DMS 273 (cell line): ENCODE data around the gene COL16A1.

Experiments used
- DNase-seq: peaks from one replicate; lab custom pipeline; 2025; ENCODE audit not compliant: unreplicated experiment; lab: John Stamatoyannopoulos, UW

COL16A1 gene

DNA sequence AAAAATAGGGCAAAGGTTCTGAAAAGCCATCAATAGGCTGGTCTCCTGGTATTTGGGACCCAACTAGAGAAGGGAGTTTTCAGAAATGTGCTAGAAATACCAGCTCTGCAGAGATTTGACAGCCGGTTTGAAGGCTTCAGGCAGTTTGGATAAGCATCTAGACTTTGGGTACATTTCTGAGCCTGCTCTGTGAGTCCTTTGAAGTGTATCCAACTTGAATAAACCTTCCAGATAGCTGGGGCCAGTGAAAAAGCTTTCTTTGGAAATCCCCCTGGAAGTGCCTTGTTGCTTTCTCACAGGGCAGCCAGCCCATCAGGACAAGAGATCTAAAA is 52.8 kb downstream of the COL16A1 start:
- DNase-seq, result no peak

DNA sequence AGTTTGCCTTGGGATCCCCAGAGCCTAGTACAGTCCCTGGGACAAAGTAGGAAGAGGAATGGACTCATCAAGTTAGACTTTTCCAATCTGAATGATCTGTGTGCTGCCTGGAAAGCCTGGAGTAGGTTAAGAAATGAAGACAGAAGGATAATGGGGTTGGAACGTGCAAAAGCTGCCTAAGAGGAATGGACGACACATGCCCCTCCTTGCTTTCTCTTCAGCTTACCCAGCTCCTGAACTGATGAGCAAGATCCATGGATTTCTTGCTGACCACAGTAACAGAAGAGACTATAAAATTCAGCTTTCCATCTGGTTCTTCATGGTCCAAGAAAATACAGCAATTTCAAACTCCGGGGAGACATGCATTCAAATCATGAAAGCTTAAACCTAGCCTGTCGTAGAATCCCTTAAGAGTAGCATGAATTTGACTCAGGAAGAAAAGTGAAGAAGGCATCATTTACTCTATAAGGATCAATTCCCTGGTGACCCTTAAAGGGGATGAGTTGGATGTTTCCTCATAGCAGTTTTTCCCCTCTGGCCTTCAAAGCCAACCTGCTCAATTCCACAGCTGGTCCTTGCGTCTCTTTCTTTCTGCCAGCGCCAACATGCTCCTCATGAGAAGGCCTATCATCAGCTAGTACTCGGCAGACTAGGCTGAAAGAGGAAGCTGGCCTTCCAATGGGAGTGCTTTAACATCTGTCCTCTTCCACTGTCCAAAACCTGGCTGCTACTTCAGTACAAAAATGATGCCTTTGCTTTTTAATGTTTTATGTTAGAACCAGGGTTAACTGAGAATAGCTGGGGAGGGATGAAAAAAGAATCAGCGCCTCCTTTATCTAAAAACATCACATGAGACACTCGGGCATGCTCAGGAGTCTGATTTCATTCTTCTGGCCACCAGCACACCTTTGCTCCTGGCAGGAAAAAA is 53.4 kb downstream of the COL16A1 start:
- DNase-seq, result no peak

DNA sequence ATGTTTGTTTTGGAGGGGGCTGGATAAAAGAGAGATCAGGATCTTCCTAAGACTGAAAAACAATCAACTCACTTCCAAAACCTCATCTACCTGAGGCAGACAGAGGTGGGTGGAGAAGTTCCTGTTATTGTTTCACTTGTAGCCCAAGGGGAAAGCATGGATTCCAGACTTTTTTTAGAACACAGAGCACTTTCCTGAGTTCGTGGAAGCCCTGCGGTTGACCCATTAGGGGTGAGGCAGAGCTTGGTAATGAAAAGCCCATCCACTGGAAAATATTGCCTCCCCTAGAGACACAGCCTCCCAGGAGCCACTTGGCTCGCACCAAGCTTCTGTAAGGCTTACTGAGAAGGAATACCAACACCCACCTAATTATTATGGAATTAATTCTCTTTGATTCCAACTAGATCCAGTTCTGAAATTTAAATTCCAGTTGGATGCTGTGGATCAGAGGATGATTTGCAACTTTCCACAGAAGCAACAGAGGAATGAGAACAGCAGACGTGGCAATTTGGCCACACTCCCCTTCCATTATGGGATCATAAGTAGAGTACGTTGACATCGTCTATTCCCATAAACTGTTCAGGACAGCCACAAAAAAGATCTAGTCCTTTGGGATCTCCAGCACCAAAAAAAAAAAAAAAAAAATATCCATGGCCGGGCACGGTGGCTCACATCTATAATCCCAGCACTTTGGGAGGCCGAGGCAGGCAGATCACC is 55.0 kb downstream of the COL16A1 start:
- DNase-seq, result no peak

DNA sequence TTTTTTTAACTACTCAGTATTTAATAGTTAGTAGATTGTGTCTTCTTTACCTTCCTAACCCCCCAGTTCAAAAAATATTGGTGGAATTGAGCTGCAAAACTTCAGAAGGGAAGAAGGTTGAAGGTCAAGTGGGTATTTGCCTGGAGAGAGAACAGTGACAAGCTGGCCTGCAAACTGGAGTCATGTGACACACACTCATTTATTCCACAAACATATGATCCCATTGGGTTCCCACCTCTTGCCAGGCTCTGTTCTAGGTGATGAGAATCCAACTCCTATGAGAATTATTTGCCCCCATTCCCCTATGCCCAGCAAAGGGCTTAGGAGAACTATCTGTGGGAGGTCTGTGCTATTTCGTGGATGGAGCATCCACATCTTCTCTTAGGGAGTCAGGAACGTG is 55.6 kb downstream of the COL16A1 start:
- no peak for DNase-seq

DNA sequence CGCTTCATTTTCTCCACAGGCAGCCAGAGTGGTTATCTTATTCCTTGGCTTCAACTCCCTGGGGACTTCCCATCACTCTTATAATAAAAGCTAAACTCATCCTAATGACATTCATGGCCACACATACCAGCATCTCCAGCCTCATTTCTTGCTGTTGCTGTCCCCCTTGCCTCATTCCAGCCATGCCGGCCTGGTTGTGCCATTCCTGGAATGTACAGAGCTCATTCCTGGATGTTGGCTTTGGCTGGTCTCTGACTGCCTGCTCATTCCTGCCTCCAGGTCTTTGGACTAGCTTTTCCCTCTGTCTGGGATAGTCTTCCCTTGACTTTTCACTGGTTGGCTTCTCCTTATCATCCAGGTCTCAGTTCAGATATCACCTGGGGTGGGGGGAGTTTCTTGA is 56.7 kb downstream of the COL16A1 start:
- DNase-seq, result no peak

DNA sequence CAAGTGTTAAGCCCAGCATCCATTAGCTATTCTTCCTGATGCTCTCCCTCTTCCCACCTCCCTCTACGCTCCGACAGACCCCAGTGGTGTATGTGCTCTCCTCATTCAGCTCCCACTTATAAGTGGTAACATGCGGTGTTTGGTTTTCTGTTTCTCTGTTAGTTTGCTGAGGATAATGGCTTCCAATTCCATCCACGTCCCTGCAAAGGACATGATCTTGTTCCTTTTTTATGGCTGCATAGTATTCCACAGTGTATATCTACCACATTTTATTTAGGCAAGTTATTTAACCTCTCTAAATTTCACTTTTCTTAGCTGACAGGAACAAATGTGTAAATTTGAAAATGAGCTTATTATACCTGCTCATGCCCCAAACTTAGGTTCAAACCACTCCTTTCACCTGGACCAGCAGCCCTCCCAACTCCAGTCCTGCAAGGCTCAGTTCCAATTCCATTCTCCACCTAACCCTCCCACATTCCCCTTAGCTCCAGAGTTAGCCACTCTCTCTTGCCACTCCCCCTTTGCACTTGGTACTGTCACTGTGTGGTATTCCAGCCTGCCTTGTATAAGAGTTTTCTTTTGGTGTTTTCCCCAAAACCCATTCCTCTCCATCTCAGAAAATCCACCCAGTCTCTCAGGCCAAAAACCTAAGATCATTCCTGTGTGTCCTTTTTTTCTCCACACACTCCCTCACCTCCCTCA is 57.4 kb downstream of the COL16A1 start:
- DNase-seq, result no peak

DNA sequence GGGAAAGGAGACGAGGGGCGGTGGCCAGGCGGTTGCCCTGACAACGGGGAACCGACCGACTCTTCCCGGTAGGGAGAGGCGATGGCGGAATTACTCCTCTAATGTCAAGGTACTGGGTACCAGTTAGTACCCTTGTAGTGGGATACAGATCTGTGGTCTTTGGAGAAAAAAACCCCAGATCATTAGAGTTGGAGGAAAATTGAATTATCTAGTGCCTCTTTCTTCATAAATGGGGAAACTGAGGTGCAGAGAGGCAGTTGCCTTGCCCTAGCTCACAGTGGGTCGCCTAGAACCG is 58.6 kb downstream of the COL16A1 start:
- no peak for DNase-seq

DNA sequence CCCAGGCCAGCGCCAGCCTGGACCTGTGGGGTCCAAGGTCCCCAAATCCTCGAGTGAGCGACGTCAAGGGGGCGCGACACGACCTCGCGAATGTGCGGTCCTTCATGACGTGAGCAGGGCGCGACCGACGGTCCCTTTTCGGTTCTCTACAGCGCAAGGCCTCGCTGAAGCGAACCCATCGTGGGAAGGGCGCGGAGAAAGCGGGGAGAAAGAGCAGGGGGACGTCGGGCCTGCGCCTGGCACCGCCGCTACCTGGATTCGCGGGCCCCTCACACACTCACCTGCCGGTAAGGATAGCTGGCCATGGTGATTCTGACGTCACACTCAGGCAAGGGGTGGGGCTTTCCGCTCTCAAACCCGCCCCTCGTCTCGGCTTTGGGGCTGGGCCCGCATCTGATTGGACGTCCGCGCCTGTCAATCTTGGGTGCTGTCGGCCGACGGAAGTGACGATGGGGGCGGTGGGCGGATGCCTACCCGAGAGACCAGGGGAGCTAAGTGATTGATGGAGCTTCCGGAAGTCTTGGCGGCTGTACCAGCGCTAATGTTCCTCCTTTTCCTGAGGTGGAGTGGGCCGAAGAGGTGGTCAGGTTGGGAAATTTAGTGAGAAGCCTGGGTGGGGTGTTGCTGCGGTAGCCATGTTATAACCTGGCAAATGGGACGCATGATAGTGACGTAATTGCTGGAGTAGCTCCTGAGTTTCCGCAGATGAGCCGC is 59.1 kb downstream of the COL16A1 start, which contains the start of gene PEF1:
PEF1 (minus strand) TSS at position 317 of the 714 bp plus-strand sequence; CDS start at position 305, 12 bp downstream.
- DNase-seq, result peak; percentile 100

DNA sequence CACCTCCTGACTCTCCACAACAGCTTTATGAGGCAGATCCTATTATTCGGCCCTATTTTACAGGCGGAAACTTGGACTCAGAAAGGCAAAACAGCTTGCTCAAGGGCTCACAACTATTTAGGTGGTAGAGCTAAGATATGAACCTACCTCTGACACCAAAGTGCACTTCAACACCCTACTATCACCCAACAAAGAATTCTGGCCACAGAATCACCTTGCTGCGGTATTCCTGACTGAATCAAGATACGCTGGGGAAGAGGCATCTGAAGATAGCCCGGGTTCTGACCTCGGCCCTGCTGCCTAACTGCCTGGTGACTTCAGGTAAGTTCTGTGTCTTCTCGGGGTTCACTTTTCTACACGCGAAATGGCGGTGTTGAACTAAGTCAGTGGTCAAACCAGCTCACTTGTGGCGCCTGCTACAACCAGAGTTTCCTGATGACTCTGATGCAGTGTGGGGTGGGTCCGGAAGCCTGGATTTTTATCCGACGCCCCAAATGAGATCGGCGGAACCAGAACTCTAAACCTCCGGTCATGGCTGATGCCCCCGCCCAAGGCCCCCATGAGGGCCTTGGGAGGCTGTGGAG is 59.7 kb downstream of the COL16A1 start:
- DNase-seq, result no peak

DNA sequence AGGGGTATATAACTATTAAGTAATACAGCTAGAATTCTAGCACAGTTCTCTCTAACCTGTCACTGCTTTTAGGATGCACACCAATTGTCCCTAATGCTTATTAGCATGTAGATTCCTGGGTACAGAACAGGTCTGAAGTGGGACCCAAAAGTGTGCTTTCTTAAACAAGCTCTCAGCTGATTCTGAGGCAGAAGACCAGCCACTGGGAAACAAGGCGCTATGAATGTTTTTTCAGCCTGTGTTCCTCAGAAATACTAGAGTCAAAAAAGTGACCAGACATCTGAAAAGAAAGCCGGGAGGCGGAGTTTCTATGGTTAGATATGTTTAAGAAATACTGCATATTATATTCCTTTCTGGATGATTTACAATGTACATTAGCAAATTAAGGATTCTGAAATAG is 60.9 kb downstream of the COL16A1 start:
- DNase-seq, result no peak

DNA sequence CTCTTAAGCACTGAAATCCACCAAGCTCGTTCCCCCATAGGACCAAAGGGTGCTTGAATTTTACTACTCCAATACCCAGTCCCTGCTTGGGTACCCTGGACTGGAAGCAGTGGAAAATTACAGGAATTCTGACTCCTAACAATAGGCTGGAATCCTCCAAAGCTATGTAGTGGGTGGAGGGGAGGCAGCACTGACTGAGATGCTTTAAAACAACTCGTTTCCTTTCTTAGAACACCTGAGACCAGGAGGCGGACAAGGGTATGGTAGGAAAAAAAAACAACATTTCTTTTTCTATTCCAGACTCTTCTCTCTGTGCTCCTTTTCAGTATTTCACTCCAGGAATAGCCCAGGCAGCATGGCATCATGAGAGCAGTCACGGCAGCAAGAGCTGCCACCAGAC is 61.5 kb downstream of the COL16A1 start:
- no peak for DNase-seq

DNA sequence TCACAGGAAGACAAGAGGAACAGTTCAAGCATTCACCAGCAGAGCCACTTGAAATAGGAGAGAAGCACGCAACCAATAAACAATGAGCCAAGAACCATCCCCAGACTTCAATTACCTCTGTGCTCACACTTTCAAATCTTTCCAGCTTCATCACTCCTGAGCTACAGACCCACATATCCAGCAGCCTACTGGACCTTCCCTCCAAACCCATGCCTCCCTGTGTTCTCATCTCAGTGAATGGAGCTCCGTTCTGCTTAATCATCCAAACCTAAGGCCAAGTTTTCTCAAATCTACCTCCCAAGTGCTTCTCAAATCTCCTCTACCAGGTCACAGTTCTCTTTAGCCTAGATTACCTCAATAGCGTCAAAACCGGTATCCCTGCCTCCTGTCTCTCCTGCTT is 62.9 kb downstream of the COL16A1 start:
- DNase-seq, result no peak

DNA sequence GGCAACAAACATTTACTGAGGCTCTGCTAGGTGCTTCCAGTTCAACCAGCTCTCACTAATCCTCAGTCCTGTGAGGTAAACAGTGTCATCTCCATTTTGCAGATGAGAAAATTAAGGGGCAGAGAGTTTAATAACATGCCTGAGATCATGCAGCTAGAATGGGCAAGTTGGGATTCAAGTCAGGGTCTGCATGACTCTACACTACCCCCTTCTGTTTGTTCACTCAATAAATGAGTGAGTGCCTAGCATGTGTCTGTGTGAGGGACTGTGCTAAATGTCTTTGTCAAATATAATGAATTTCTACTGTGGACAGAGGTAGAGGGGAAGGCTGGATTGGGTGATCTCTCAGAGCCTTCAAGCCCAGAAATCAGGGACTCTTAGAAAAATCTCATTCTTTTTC is 63.6 kb downstream of the COL16A1 start:
- DNase-seq, result no peak

DNA sequence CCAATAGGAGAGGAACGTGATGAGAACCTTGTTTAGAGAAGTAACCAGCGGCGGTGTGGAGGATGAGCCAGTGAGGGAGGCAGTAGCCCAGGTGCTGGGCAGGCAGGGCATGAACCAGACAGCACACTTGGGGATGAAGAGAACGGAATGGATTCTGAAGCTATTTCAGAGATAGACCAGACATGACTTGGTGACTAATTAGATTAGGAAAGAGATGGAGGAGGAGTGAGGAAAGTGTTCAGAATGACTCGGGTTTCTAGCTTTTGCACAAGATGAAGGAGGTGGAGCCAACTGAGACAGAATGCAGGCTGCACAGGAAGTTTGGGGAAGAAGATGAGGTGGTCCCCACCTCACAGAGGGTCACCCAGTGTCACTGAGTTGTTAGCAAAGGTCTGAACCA is 64.3 kb downstream of the COL16A1 start:
- DNase-seq, result no peak

DNA sequence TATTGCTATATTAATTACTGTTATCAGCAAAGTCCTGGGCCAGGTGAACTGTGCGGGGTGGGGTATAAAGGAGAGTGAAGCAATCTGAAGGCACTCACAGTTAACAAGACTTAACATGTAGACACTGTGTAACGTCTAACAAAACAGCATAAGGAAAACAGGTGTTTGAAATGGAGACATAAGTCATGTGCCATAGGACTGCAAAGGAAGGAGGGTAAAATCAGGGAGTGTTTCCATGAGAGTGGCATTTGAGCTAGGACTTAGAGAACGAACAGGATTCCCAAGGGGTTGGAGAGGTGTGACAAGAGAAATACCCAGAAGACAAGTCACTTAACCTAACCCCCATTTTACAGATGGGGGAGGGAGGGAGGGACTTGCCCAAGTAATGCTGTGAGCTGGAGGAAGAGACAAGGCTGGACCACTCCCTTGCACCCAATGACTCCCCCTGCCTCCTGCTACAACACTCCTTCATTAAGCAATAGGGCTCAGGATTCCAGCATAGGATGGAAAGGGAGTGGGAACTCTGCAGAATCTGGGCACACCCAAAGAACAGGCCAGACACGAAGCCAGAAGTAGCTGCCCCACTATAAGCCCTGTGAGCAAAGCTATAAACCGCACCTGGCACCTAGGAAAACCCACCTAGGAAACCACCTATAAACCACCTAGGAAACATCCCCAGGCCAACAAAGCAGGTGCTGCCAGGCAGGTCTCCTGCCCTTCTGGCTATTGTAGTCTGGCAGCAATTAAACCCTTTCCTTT is 65.7 kb downstream of the COL16A1 start:
- DNase-seq, result peak; percentile 42

DNA sequence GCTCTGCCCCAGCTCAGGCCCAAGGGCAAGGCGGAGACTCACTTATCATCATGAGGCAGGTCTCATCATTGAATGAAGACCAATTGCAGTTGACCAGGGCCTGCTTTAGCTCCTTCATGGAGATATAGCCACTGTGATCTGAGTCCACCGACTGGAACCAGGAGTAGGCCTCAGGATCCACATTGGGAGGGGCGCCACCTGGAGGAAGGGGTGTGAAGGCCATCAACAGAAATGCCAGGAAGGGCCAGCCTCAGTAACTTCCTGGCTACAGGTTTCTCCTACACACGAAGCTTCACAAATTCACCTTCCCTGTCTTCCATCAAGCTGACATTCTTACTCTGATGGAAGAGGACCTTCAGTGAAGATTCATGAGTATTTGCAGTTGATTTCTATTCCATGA is 70.7 kb downstream of the COL16A1 start:
- DNase-seq, result peak; percentile 64

DNA sequence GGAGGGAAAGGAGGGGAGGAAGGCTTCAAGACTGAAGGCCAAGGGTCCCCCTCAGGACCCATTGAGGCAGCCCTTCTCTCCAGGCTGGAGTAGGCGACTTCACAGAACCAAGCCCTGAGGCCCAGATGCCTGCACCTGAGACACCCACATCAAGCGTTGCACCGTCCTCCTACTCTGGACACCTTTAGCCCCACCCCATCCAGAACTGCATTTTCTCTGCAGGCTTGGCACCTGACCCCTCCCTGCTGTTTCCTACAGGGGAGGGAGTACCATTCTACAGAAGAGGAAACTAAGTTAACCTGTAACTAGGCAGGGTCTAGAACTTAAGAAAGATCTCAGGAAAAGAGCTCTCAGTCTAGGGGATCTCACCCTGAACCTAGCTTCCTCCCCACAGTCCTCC is 71.2 kb downstream of the COL16A1 start:
- DNase-seq, result no peak

DNA sequence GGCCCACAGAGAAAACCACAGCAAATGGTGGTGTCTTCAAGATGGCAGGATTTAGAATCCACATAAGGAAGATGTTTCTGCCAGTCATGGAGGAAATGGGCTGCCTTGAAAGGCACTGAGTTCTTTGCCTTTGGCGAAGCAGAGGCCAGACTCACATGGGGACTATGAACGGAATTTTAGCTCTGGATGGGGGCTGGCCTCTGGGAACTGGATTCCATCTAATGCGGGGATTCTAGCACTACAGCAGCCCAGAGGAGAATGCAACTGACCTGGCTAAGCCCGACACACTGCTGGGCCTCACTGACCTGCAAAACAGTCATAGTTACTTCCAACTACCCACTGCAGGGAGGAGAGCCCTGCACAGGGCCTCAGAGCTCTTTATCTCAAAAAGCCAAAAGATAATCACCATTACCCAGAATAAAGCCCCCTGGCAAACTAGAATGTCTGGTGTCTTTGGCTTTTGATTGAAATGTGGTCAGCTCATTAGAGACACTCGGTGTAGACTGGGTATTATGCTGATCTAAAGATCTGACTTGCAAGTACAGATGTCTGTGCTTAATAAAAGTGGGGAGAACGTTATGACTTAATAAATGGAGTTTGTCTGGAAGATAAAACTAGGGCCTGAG is 74.8 kb downstream of the COL16A1 start:
- DNase-seq, result no peak

DNA sequence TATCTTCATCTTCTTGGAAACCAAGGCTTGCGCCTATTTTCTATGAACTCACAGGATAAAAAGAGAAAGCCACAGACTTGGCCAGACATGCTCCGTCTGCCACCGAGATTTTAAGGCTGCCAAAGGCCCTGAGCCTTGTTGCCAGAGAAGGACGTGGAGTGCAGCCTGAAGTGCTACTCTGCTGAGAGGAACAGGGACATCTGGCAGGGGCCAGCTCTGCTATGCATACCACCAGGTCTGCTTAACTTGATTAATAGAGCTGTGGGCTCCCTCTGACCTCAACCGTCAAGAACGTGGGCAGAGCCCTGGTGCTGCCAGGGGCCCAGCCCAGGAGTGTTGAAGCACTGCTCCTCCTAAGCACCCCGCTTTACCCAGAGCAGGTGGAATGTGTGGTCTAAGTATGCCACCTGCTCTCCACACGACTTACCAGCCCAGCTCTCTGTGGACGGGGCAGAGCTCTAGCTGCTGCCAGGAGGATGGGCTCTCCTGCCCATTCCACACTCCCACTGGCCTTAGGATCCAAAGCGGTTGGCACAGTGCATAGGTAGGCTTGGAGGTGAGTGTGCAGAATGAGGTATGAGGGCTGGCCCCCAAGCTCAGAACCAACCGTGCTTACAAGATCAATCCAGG is 75.8 kb downstream of the COL16A1 start:
- peak; percentile 93 for DNase-seq
